Fibroblast of lung (primary cell): ENCODE measurements around the gene CATSPERD. TPM values are rescaled to one million over a fixed set of nuclear protein-coding genes. Genes with fewer than 3 reads are reported as not detected.

Experiments
- DNase-seq, 2 donors: peaks; one replicate each; pipeline versions ENCODE4 v3.0.0 to v3.0.0-alpha.2; 2010; ENCODE audit warnings: low read depth in 2 of 2
- H2AFZ ChIP-seq: 2 replicates; pipeline ENCODE4 v1.5.1; 2012; ENCODE audit warnings: low read length, control low read depth, inconsistent platforms
- H3K27ac ChIP-seq: 2 replicates; pipeline ENCODE4 v1.5.1; 2011; ENCODE audit warnings: low read length, control low read depth; ENCODE audit not compliant: insufficient read depth
- H3K27me3 ChIP-seq: 2 replicates; pipeline ENCODE4 v1.5.1; 2011; ENCODE audit warnings: mild to moderate bottlenecking, low read length; ENCODE audit not compliant: control insufficient read depth, insufficient read depth
- H3K36me3 ChIP-seq: 2 replicates; pipeline ENCODE4 v1.5.1; 2011; ENCODE audit warnings: low read length; ENCODE audit not compliant: control insufficient read depth, insufficient read depth
- H3K4me1 ChIP-seq: 2 replicates; pipeline ENCODE4 v1.5.1; 2011; ENCODE audit warnings: low read length; ENCODE audit not compliant: control insufficient read depth, insufficient read depth; ENCODE audit errors: extremely low read depth
- H3K4me2 ChIP-seq: 2 replicates; pipeline ENCODE4 v1.5.1; 2011; ENCODE audit warnings: low read length, control low read depth; ENCODE audit not compliant: insufficient read depth; ENCODE audit errors: extremely low read depth
- H3K4me3 ChIP-seq, 4 experiments: fragments of 200-600 bp in 1 of 4; sonication (generic) in 1 of 4; replicated peaks in 1 of 4; 2 replicates each; pipeline ENCODE4 v1.5.1; 2011 to 2016; ENCODE audit warnings: low read length in 4 of 4, low read depth in 3 of 4, mild to moderate bottlenecking in 3 of 4, control low read depth in 2 of 4, inconsistent platforms in 1 of 4, mixed read lengths in 1 of 4; ENCODE audit not compliant: insufficient read depth in 1 of 4; ENCODE audit errors: control extremely low read depth in 1 of 4
- H3K79me2 ChIP-seq: 2 replicates; pipeline ENCODE4 v1.5.1; 2012; ENCODE audit warnings: mild to moderate bottlenecking, low read length, inconsistent platforms; ENCODE audit not compliant: control insufficient read depth, insufficient read depth
- H3K9ac ChIP-seq: 2 replicates; pipeline ENCODE4 v1.5.1; 2011; ENCODE audit warnings: mild to moderate bottlenecking, low read length, control low read depth; ENCODE audit not compliant: insufficient read depth
- H3K9me3 ChIP-seq: 2 replicates; pipeline ENCODE4 v1.5.1; 2012; ENCODE audit warnings: low read depth, low read length; ENCODE audit not compliant: control insufficient read depth, insufficient read depth
- H4K20me1 ChIP-seq: 2 replicates; pipeline ENCODE4 v1.5.1; 2011; ENCODE audit warnings: low read length; ENCODE audit not compliant: control insufficient read depth, insufficient read depth; ENCODE audit errors: extremely low read depth
- CTCF ChIP-seq, 2 donors: IDR thresholded peaks in 1 of 2; conservative IDR thresholded peaks in 1 of 2; 1 replicate in 1 of 2; 2 replicates in 1 of 2; pipeline ENCODE4 v1.5.1; 2011 to 2012; ENCODE audit warnings: low read length in 2 of 2, control low read depth in 1 of 2, inconsistent platforms in 1 of 2, low read depth in 1 of 2, mild to moderate bottlenecking in 1 of 2
- EZH2 ChIP-seq: IDR thresholded peaks from 2 replicates; pipeline ENCODE4 v1.5.1; 2012; ENCODE audit warnings: low read length, control low read depth, mild to moderate bottlenecking; ENCODE audit errors: missing control alignments
- polyA plus RNA-seq, 2 donors: library from polyadenylated mRNA; depleted of rRNA in 1 of 2; stranded (reverse) in 1 of 2; unstranded in 1 of 2; fragments of >200 nt; gene quantifications; 2 replicates each; pipeline ENCODE4 v1.2.1, GENCODE V29; 2011 to 2012; ENCODE audit warnings: missing spikeins in 1 of 2
- total RNA-seq: library from RNA; depleted of rRNA; stranded (reverse); fragments of >200 nt; gene quantifications from 2 replicates; pipeline ENCODE4 v1.2.1, GENCODE V29; 2014

Gene CATSPERD
- total and polyA plus RNA-seq, 2 donors (not counting 1 experiment from before 2014, with no cell fraction given), result not detected

- Histone ChIP-seq H3K4me1 (peaks cover 2% of the 10 kb centered on the region), H4K20me1 (no peaks in the 10 kb centered on the region), H3K36me3 (peaks cover 32% of the 10 kb centered on the region), H2AFZ (no peak within 1 kb of the TSS), H3K4me2 (peak within 1 kb of the TSS; percentile 72), H3K4me3 (peak within 1 kb of the TSS; percentile 92 to 98 (median 96)), H3K27me3 (no peaks in the 10 kb centered on the region), H3K9me3 (no peaks in the 10 kb centered on the region), H3K79me2 (peaks cover 52% of the 10 kb centered on the region), H3K9ac (peak within 1 kb of the TSS; percentile 96), H3K27ac (peak within 1 kb of the TSS; percentile 91)
- peak; percentile 71 to 88 for TF ChIP-seq CTCF (conservative IDR thresholded peaks at IDR 0.05 in 1 of 2, IDR thresholded peaks at IDR 0.05 in 1 of 2; ENCODE audit: low read depth in 1 of 2, low read length in 2 of 2)
- no peak for TF ChIP-seq EZH2
- DNase-seq, result peak; percentile 90 to 96
Measured at GRCh38 chr19:5690125-5690954, 30.1 kb upstream of the CATSPERD start, which contains the start of gene RPL36. TSS of gene RPL36 (plus strand) at chr19:5690295. CDS start at chr19:5690508, 213 bp downstream.

GRCh38 chr19:5690955-5691821, 29.2 kb upstream of the CATSPERD start:
- H3K27me3 ChIP-seq, result no peaks in the 10 kb centered on the region
- H3K79me2 ChIP-seq, result peaks cover 58% of the 10 kb centered on the region
- H3K4me2 ChIP-seq, result peak overlapping the region; percentile 72
- H2AFZ ChIP-seq, result no peak overlapping the region
- H3K36me3 ChIP-seq, result peaks cover 38% of the 10 kb centered on the region
- H3K4me3 ChIP-seq, result peak overlapping the region; percentile 92 to 98 (median 96)
- peak overlapping the region; percentile 91 for H3K27ac ChIP-seq
- H3K9ac ChIP-seq, result peak overlapping the region; percentile 96
- H3K4me1 ChIP-seq, result peaks cover 2% of the 10 kb centered on the region
- H4K20me1 ChIP-seq, result no peaks in the 10 kb centered on the region
- H3K9me3 ChIP-seq, result no peaks in the 10 kb centered on the region
- DNase-seq, result peak; percentile 54 to 73
- TF ChIP-seq CTCF (conservative IDR thresholded peaks at IDR 0.05 in 1 of 2, IDR thresholded peaks at IDR 0.05 in 1 of 2; ENCODE audit: low read depth in 1 of 2, low read length in 2 of 2), result no peak
- TF ChIP-seq EZH2, result no peak
